Tibial nerve (tissue), 4 donors: ENCODE measurements around the gene WDR37. TPM values are rescaled to one million over a fixed set of nuclear protein-coding genes. Genes with fewer than 3 reads are reported as not detected.
"Not testable (repeated sequence)": the region's sequence is repeated elsewhere in the genome, so short reads cannot be mapped to it uniquely, and the experiment has no call there.

ENCODE experiments used
- DNase-seq, 2 donors: peaks; one replicate each; pipeline ENCODE4 v3.0.0-alpha.2; 2019; ENCODE audit warnings: low spot score in 2 of 2
- H3K27ac ChIP-seq, 4 donors: fragments of 200-600 bp; sonication (generic) in 3 of 4; one replicate each; pipeline ENCODE4 v1.5.1; 2017 to 2019; ENCODE audit warnings: mild to moderate bottlenecking in 1 of 4
- H3K27me3 ChIP-seq, 2 donors: fragments of 200-600 bp; sonication (generic) in 1 of 2; one replicate each; pipeline versions ENCODE4 v1.5.1 to v1.6.0; 2017 to 2019
- H3K36me3 ChIP-seq, 3 donors: fragments of 200-600 bp; sonication (generic); one replicate each; pipeline ENCODE4 v1.5.1; 2018 to 2019
- H3K4me1 ChIP-seq, 4 donors: fragments of 200-600 bp; sonication (generic) in 3 of 4; one replicate each; pipeline ENCODE4 v1.5.1; 2017 to 2019
- H3K4me3 ChIP-seq, 4 donors: fragments of 200-600 bp; sonication (generic) in 3 of 4; one replicate each; pipeline ENCODE4 v1.5.1; 2017 to 2019; ENCODE audit warnings: mild to moderate bottlenecking in 1 of 4, moderate library complexity in 1 of 4
- H3K9me3 ChIP-seq, 4 donors: fragments of 200-600 bp; sonication (generic) in 3 of 4; one replicate each; pipeline ENCODE4 v1.5.1; 2017 to 2019
- CTCF ChIP-seq, 5 experiments: fragments of 200-600 bp in 3 of 5; fragments of 450-650 bp in 2 of 5; sonication (generic) in 3 of 5; IDR thresholded peaks; one replicate each; pipeline ENCODE4 v1.5.1; 2016 to 2019; ENCODE audit warnings: antibody characterized with exemption in 5 of 5, mild to moderate bottlenecking in 3 of 5, moderate library complexity in 2 of 5
- EP300 ChIP-seq, 2 donors: sonication (generic); formaldehyde crosslinking; IDR thresholded peaks; one replicate each; pipeline ENCODE4 v1.6.1; 2017; ENCODE audit warnings: antibody characterized with exemption in 2 of 2, mild to moderate bottlenecking in 1 of 2
- POLR2A ChIP-seq, 2 donors: fragments of 450-650 bp; IDR thresholded peaks; one replicate each; pipeline ENCODE4 v1.6.1; 2017; ENCODE audit warnings: antibody characterized with exemption in 2 of 2, mild to moderate bottlenecking in 2 of 2, moderate library complexity in 2 of 2
- WGBS, 2 donors: methylation state at CpG; one replicate each; pipeline ENCODE4 v1.1.5; 2018; 5-methylcytosine and 5-hydroxymethylcytosine counted together
- total RNA-seq, 4 donors: library from RNA; depleted of rRNA; stranded (reverse); fragments of >200 nt; gene quantifications; one replicate each; pipeline ENCODE4 v1.1.0, GENCODE V29; 2016

Gene WDR37
- total RNA-seq, 4 donors from 2014 or later: 9.6 to 14.4 (median 12.9) TPM

GRCh38 chr10:1117651-1118050, 61.5 kb downstream of the WDR37 start:
- TF ChIP-seq POLR2A (IDR thresholded peaks at IDR 0.05): no peak
- TF ChIP-seq EP300 (IDR thresholded peaks at IDR 0.05): no peak
- no peak for TF ChIP-seq CTCF (IDR thresholded peaks at IDR 0.05)
- peaks cover 0 to 93% (median 0%) of the 10 kb centered on the region in 3 donors for H3K36me3 ChIP-seq

GRCh38 chr10:1118318-1118717, 62.1 kb downstream of the WDR37 start:
- not testable (repeated sequence) for DNase-seq, H3K4me3 ChIP-seq, H3K4me1 ChIP-seq, H3K9me3 ChIP-seq, H3K27me3 ChIP-seq, H3K27ac ChIP-seq
- WGBS, 2 donors: 88 to 96% methylated on average over 5 of the region's 6 CpGs
- peaks cover 0 to 93% (median 0%) of the 10 kb centered on the region in 3 donors for H3K36me3 ChIP-seq

More at GRCh38 chr10:1117651-1118050, 61.5 kb downstream of the WDR37 start:
- Histone ChIP-seq H3K4me3 (no peak overlapping the region), H3K9me3 (no peaks in the 10 kb centered on the region), H3K27me3 (no peaks in the 10 kb centered on the region), H3K4me1 (no peaks in the 10 kb centered on the region), H3K27ac (no peak overlapping the region)
- no peak for DNase-seq
- WGBS, 2 donors: 80 to 83% methylated on average over 11 to 14 of the region's 14 CpGs

- H3K9me3 ChIP-seq: no peaks in the 10 kb centered on the region
- H3K36me3 ChIP-seq: peaks cover 0 to 93% (median 0%) of the 10 kb centered on the region in 3 donors
- 80 to 89% methylated on average over 8 of the region's 8 CpGs for WGBS, 2 donors
- no peak overlapping the region for H3K27ac ChIP-seq
- no peaks in the 10 kb centered on the region for H3K27me3 ChIP-seq
- no peaks in the 10 kb centered on the region for H3K4me1 ChIP-seq
- no peak overlapping the region for H3K4me3 ChIP-seq
- DNase-seq: no peak
- no peak for TF ChIP-seq CTCF (IDR thresholded peaks at IDR 0.05)
- no peak for TF ChIP-seq POLR2A (IDR thresholded peaks at IDR 0.05)
- no peak for TF ChIP-seq EP300 (IDR thresholded peaks at IDR 0.05)
Measured at GRCh38 chr10:1119027-1119426, 62.8 kb downstream of the WDR37 start.

- WGBS, 2 donors: 84 to 98% methylated on average over 6 of the region's 6 CpGs
- Histone ChIP-seq H3K9me3 (no peaks in the 10 kb centered on the region), H3K4me3 (no peak overlapping the region), H3K36me3 (peaks cover 0 to 93% (median 4%) of the 10 kb centered on the region in 3 donors), H3K27me3 (no peaks in the 10 kb centered on the region), H3K27ac (no peak overlapping the region), H3K4me1 (no peaks in the 10 kb centered on the region)
- DNase-seq: no peak
- TF ChIP-seq EP300 (IDR thresholded peaks at IDR 0.05): no peak
- TF ChIP-seq POLR2A (IDR thresholded peaks at IDR 0.05): no peak
- no peak for TF ChIP-seq CTCF (IDR thresholded peaks at IDR 0.05)
Measured at GRCh38 chr10:1119501-1119900, 63.3 kb downstream of the WDR37 start.

- Histone ChIP-seq H3K9me3 (no peaks in the 10 kb centered on the region), H3K4me3 (no peak overlapping the region), H3K36me3 (peaks cover 0 to 94% (median 10%) of the 10 kb centered on the region in 3 donors), H3K27me3 (no peaks in the 10 kb centered on the region), H3K27ac (no peak overlapping the region), H3K4me1 (no peaks in the 10 kb centered on the region)
- no peak for DNase-seq
- WGBS, 2 donors: 81 to 82% methylated on average over 12 of the region's 12 CpGs
- TF ChIP-seq POLR2A (IDR thresholded peaks at IDR 0.05) (no peak), EP300 (IDR thresholded peaks at IDR 0.05) (no peak), CTCF (IDR thresholded peaks at IDR 0.05) (no peak)
Measured at GRCh38 chr10:1120306-1120705, 64.1 kb downstream of the WDR37 start.

GRCh38 chr10:1120801-1121211, 64.6 kb downstream of the WDR37 start:
- no peaks in the 10 kb centered on the region for H3K9me3 ChIP-seq
- TF ChIP-seq POLR2A (IDR thresholded peaks at IDR 0.05) (no peak), CTCF (IDR thresholded peaks at IDR 0.05) (no peak), EP300 (IDR thresholded peaks at IDR 0.05) (no peak)

More at GRCh38 chr10:1120801-1121211, 64.6 kb downstream of the WDR37 start:
- DNase-seq: no peak
- Histone ChIP-seq H3K4me1 (no peaks in the 10 kb centered on the region), H3K36me3 (peaks cover 0 to 94% (median 15%) of the 10 kb centered on the region in 3 donors), H3K4me3 (no peak overlapping the region), H3K27ac (no peak overlapping the region), H3K27me3 (no peaks in the 10 kb centered on the region)
- 88 to 91% methylated on average over 22 of the region's 22 CpGs for WGBS, 2 donors
